GM21717 (cell line): ENCODE data around the gene GRWD1.
A peak's percentile ranks its signal among the peaks of the same experiment; 100 is the strongest.

ENCODE experiments used
- ATAC-seq: cut with Tn5 transposase; IDR thresholded peaks from one replicate; pipeline ENCODE4 v1.9.1; 2021; ENCODE audit warnings: mild to moderate bottlenecking, moderate library complexity; ENCODE audit not compliant: unreplicated experiment

Gene GRWD1

DNA sequence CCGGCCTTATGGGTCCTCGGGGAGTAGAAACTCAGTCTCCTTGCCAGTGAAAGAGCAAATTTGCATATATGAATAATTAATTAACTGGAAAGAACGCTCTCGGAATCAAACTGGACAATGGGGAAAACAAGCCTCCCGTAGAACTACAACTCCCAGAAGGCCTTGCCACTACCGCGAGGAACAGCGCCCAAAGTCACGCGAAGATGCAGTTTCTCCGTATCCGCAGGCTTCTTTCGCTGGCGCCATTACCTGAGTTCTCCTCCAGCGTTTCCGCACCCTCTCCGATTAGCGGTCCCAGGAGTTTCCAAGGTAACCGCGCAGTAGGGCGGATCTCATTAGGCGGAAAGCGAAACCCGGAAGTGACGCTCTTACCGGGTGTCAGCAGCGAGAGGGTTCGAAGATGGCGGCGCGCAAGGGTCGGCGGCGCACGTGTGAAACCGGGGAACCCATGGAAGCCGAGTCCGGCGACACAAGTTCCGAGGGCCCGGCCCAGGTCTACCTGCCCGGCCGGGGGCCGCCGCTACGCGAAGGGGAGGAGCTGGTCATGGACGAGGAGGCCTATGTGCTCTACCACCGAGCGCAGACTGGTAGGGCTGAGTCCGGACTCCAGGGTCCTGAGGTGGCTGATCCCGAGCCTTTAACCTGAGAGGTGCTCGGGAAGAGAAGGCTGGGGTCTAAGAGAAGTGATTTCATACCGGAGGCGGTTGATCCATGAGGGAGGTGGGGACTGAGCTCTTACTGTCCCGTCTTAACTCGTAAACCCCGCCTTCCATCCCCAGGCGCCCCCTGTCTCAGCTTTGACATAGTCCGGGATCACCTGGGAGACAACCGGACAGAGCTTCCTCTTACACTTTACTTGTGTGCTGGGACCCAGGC lies at the start of gene GRWD1:
Gene GRWD1 (plus strand): TSS at position 378 of the 876 bp plus-strand sequence. CDS start 23 bp downstream, at position 401.
- peak; percentile 76 for ATAC-seq

DNA sequence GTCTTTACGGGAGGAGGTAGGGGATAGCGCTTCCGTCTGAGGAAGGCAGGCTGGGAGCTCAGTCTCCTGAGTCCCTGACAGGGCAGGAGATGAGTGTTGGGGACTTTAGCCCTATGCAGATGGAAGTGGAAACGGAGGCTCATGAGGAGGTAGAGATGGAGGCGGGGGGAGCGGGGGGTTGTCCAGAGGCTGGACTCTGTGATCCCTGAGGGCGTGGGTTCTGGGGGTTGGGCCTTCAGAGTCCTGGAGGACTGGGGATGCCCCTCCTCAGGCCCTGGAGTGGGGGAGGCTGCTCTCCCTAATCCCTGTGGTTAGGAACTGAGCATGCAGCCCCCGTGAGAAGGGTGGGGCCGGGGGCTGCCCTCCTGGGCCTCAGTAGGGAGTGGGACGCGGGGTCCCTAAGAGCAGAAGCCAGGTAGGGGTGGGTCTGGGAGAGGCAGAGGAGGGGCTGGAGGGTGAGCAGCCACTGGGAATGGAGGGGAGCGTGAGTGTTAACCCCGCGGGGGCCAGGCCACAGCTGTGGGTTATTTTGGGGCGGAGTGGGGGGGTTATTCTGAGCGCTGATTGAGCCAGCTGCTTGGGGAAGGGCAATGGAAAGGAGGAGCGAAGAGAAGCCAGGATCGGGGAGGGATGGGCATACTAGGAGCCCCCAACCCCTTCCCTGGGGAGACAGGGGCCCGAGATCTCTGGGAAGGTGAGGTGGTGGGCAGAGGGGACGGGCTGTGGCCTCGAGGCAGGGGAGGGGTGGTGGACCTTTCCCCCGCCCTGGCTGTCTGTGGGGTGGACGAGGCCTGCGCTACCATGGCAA lies 49.6 kb upstream of the GRWD1 start:
- no peak for ATAC-seq

GRCh38 chr19:48396824-48397176 lies 49.0 kb upstream of the GRWD1 start:
- ATAC-seq, result no peak

GRCh38 chr19:48397263-48398101 lies 48.3 kb upstream of the GRWD1 start:
- no peak for ATAC-seq

GRCh38 chr19:48398102-48398374 lies 47.7 kb upstream of the GRWD1 start:
- no peak for ATAC-seq

GRCh38 chr19:48398375-48399235 lies 47.2 kb upstream of the GRWD1 start:
- no peak for ATAC-seq

DNA sequence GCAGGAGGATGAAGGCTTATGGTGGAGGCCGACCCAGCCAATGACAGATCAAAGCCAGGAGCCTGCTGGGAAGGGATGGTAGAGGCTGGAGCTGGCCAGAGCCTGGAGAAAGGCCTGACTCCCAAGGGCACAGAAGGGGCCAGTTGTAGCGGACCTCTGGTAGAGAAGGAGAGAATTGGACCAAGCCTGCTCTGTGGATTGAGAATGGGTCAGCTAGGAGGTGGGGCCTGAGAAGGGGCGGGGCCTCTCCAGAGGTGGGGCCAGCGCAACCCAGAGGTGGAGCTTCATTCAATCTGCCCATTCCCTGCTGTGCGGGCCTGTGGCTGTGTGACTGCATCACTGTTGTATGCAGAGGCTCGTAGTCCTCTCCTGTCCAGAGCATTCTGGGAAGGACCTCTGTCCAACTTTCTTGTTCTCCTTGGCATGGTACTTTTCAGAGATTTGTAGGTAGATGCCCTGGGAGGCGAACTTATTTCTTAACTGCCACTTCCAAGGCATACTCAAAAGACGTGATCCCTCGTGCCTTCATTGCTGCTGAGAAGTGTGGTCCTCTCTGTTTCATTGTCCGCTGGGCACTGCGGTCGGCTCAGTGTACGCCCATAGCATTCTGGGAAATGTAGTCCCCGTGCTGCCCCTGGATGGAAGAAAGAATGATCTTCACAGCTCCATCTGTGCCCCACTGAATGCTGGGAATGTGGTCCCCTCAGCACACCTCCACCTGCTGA lies 45.6 kb upstream of the GRWD1 start:
- ATAC-seq, result no peak

DNA sequence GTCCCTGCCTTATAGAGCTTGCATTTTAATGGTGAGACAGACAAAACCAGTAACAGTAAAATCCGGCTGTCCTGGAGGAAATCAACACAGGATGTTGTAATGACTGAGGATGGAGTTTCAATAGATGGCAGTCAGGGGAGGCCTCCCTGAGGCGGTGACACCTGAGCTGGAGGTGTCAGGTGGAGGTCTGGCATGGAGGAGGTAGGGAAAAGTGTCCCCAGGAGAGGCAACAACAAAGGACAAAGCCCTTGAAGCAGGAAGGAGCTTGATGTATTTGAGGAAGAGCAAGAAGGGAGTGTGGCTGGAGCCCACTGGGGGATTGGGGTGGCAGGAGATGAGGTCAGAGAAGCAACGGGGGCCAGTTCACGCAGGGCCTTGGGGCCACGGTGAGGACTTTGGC lies 44.5 kb upstream of the GRWD1 start:
- ATAC-seq, result no peak

DNA sequence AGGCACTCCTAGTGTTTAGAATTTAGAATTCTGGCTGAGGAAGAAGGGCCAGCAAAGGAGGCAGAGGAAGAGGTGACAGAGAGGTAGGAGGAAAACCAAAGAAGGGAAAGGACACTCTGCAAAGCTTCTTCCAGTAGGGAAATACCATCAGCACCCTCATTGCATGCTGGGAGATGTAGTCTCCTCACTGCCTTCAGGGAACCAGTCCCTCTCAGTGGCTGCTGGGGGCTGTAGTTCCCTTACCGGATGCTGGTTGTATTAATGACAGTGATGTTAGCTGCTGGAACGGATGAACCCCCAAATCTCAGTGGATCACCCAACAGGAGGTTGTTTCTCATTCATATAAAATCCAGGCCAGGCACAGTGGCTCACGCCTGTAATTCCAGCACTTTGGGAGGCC lies 42.2 kb upstream of the GRWD1 start:
- no peak for ATAC-seq

DNA sequence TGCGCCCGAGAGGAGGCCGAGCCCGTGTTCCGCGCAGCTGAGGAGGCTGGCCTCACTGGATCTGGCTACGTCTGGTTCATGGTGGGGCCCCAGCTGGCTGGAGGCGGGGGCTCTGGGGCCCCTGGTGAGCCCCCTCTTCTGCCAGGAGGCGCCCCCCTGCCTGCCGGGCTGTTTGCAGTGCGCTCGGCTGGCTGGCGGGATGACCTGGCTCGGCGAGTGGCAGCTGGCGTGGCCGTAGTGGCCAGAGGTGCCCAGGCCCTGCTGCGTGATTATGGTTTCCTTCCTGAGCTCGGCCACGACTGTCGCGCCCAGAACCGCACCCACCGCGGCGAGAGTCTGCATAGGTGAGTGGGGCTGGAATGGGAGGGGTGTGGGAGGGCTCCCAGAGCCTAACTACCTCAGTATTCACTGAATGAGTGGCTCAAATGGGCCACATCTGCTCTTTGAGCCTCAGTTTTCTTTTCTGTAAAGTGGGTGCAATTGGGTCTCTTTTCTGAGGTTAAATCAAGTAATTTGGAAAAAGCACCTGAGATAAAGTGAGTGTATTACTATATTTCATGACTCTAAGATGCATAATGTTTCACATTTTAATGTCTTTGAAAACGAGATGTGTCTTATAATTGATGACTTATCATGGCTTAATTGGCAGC lies 40.6 kb upstream of the GRWD1 start:
- ATAC-seq, result no peak

DNA sequence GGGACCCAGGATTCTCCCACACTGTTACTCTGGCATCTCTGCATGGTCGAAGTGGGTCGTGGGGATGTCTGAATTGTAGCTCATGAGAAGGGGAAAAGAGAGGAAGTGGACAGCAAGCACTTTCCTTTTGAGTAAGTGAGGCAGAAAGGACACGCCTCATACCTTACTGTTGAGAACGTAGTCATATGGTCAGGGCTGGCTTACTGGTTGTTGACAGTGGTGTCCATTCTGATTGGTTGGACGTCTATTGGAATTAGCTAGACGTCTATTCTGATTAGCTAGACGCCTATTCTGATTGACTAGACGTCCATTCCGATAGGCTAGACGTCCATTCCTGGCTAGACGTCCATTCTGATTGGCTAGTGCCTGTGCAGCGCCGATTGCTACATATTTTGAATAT lies 39.9 kb upstream of the GRWD1 start:
- no peak for ATAC-seq

DNA sequence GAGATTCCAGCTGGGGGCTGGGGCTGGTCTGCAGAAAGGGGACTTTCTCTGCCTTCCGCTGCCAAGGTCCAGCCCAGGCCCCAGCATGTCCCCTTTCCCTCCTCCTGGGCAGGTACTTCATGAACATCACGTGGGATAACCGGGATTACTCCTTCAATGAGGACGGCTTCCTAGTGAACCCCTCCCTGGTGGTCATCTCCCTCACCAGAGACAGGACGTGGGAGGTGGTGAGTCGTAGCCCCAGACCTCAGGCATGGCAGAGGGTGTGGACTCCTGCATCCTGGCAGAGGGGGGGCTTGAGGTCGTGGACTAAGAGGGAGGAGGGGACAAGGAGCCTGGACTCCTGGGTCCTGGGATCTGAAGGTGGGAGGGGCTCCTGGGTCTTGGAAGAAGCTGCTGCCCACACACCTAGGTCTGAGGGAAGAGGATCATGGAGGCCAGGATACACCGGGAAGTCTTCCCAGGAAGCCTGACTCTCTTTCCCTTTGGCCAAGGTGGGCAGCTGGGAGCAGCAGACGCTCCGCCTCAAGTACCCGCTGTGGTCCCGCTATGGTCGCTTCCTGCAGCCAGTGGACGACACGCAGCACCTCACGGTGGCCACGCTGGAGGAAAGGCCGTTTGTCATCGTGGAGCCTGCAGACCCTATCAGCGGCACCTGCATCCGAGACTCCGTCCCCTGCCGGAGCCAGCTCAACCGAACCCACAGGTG lies 31.8 kb upstream of the GRWD1 start:
- no peak for ATAC-seq

DNA sequence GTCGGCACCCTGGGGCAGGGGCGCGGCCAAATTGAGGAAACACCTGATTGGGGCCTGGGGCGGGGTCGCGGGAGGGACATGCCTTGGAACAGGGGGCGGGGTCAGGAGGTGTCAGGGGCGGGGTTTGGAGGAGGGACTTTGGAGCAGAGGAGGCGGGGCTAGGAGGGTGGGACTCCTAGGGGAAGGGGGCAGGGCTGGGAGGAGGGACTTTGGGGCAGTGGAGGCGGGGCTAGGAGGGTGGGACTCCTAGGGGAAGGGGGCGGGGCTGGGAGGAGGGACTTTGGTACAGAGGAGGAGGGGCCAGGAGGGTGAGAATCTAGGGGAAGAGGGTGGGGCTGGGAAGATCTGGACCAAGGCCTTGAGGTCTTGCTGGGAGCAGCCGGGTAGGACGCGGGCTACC lies 30.4 kb upstream of the GRWD1 start:
- no peak for ATAC-seq

DNA sequence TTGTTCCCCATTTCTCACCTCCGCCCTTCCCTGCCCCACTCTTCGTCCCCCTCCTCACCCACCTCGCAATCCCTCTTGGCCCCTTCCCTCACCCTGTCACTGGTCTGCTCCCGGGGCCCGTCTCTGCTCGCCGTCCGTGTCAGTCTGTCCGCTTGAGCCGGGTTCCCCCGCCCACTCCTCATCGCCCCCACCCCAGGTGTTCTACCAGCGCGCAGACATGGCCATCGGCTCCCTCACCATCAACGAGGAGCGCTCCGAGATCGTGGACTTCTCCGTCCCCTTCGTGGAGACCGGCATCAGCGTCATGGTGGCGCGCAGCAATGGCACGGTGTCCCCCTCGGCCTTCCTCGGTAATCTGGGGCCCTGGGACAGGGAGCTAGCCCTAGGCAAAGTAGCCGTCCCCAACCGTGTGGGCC lies 30.0 kb upstream of the GRWD1 start:
- no peak for ATAC-seq

- ATAC-seq, result no peak
Observed at GRCh38 chr19:48417421-48417820, 28.4 kb upstream of the GRWD1 start.

DNA sequence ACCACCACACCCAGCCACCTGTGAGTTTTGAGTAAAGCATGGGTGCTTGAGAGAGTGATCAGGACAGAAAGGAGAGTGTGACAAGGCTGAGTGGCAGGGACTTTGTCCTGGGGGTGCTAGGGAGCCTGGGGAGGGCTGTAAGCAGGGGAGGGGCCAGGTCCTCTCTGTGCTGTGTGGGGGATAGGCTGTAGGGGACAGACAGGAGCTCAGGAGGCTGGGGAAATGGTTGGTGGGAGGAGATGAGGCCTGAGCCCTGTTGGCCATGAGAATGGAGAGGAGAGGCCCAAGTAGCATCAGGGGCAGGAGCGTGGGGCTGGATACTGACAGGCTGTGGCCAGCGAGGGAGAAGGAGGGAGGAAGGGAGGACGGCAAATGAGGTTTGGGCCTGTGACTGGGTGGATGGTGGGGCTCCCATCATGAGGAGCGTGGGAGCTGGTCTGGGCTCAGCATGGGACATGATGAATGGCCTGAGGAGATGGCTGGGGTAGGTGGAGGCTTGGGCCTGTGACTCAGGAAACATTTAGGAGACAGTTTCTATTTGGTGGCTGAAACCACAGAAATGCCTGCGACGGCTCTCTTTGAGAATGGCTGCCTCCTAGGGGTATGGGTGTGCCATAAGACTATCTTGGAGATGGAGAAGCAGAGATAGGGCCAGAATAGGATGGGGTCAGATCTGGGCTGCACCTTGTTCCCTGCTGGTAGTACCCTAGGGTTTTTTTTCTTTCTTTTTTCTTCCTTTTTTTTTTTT lies 27.3 kb upstream of the GRWD1 start:
- ATAC-seq, result no peak

DNA sequence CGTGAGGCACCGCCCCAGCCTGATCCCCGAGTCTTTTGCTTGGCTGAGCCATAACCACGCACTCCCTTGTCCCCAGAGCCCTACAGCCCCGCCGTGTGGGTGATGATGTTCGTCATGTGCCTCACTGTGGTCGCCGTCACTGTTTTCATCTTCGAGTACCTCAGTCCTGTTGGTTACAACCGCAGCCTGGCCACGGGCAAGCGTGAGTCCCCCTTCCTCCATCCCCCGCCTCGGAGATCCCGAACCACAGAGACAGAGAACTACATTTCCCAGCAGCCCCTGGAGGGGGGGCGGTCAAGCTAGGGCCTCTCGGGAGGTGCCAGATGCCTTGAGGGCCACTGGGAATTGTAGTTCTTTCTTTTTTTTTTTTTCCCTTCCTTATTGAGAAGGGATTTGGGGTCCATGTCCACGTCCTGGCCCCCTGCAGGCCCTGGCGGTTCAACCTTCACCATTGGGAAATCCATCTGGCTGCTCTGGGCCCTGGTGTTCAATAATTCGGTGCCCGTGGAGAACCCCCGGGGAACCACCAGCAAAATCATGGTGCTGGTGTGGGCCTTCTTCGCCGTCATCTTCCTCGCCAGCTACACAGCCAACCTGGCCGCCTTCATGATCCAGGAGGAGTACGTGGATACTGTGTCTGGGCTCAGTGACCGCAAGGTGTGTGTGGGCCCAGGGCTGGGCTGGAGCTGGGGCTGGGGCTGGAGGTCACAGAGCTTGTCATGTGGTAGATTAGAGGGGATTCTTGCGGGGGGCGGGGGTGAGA lies 26.4 kb upstream of the GRWD1 start:
- ATAC-seq, result no peak
